ENCODE measurements around the gene AKAP12.
A peak's percentile ranks its signal among the peaks of the same experiment; 100 is the strongest.
"Not testable (repeated sequence)": the region's sequence is repeated elsewhere in the genome, so short reads cannot be mapped to it uniquely, and the experiment has no call there.

Gene AKAP12

DNA sequence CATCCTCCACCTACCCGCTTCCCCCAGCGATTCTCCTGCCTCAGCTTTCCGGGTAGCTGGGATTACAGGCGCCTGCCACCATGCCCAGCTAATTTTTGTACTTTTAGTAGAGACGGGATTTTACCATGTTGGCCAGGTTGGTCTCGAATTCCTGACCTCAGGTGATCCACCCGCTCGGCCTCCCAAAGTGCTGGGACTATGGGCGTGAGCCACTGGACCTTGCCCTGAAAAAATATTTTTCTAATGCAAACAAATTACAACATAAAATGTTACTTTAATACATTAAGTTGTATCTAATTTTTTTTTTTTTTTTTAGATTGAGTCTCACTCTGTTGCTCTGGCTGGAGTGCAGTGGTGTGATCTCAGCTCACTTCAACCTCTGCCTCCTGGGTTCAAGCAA lies 142.9 kb downstream of the AKAP12 start:
- ATAC-seq, result not testable (repeated sequence)

DNA sequence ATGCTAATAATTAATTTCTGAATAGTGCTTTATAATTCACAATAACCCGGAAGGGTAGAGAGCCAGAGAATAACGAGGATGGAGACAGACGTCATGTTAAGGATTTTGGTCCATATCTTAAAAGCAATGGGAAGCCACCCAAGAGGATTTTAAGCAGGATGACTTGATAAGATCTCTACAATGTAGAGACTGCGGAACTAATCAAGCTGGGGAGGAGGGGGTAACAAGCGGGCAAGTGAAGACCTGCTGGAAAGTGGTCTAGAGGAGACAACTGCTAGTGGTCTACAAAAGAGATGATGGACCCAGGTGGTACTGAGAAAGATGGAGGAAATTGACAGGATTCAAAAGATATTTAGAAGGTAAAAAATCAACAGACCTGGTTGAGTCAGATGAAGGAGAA lies 144.4 kb downstream of the AKAP12 start:
- no peak for ATAC-seq

DNA sequence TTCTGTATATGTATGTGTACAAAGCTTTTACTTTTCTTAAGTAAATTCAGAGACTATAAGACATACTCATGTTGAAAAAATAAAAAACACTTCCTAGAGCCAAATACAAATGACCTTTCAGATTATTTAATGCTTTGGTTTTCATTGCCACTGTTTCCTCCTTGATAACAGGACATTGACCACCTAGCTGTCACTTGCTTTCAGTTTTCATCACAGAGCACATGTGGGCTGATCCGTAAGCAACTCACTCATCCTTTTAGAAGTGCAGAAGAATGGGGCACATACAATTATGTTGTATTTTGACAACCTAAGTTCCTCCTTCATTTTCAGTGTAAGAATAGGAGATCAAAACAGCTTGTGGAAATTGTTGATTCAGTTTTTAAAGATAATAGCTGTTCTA lies 145.4 kb downstream of the AKAP12 start:
- ATAC-seq, result no peak

DNA sequence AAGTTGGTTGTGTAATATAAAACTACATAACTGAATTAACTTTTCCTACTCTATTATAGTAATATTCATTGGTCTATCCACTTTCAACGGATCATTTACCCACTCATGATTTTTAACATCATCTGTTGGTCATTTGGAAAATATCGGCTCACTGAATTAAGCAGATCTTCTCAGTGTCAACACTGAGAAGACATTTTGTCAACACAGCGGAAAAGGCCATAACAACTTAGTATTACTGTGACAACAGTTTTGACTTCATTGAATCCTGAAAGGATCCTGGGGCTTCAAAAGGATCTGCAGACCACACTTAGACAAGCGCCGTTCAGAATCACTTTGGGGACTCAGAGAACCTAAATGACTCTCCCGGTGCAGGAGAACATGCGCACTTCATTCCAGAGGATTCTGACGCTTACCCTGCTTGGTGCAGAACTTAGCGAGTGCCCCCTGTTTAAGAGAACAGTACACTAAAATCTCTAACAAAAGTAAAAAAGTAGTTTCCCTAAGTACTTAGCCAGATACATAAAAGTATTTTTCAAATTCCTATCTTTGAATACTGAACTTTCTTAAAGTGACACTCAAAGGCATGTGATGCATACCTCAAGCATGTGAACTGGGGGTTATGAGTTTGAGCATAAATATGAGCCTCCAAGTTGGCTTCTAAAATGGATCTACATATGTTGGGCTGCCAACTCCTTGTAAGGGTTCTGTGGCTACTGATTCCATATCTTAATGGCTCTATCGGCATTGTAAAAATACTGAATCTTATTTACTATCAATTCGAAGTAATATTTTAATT lies 147.6 kb downstream of the AKAP12 start:
- ATAC-seq, result no peak

DNA sequence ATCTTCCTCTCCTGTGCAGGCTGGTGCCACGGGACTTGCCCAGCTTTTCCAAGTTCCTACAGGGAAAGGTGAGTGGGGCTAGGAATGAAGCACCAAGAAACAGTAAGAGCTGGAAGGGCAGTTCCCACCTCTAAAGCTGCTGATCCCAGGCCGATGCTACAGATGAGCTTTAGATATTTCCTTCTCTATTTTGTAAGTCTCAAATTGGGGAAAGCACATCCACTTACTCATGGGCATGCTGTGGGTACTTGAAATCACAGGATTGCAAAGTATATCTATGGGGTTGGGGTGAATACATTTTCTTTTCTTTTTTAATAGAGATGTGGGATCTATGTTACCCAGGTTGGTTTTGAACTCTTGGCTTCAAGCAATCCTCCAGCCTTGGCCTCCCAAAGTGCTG lies 148.5 kb downstream of the AKAP12 start:
- no peak for ATAC-seq

DNA sequence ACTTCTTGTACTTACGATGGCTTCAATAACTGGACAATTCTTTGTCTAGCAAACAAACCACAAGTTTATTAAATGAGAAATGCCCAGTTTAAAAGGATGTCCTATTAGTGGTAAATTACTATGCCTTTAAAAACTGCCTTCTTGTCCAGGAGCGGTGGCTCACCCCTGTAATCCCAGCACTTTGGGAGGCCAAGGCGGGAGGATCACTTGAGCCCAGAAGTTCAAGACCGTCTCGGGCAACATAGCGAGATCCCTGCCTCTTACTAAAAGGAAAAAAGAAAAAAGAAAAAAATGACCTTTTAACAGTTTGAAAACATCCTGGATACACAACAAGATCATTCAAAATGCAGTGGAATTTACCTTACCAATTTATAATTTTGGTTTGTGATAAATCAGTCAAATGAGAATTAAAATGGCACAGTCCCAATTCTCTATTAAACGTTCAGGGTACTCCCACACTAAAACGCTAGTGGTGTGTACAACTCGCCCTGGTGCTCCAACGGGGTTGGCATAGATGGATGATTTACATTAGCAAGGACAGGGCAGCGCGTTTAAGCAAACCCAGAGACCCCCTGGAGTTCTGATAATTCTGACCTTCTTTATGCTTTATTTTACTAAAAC lies 149.3 kb downstream of the AKAP12 start:
- ATAC-seq, result no peak

DNA sequence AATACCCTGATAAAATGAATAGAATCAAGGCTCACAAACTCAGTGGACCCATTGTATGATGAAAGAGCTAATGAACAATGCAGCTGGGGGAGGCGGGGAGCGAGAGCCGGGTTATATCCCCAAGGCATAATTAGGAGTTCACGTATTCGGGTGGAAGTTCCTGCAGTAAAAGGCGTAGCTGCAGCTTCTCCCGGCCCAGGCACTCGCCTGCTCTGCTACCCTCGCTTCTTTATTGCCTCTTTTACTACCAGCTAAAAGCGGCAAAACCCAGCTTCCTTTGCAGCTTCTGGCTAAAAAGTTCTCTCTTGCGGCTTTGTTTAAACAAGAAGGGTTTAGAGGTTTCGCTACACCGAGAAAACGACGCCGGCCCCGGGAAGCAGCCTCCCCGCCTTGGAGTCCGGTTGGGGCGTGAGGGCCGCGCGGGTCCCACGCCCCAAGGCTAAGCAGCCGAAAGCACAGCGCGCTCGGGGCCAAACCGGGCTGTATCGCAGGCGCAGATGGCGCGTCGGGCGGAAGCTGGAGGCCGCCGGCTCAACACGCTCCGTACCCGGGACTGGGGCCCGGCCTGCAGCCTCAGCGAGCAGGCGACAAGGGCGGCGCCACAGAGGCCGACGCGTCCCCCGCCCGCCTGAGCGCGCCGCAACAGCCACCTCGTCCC lies 150.0 kb downstream of the AKAP12 start:
- ATAC-seq, result peak; percentile 69 to 74

DNA sequence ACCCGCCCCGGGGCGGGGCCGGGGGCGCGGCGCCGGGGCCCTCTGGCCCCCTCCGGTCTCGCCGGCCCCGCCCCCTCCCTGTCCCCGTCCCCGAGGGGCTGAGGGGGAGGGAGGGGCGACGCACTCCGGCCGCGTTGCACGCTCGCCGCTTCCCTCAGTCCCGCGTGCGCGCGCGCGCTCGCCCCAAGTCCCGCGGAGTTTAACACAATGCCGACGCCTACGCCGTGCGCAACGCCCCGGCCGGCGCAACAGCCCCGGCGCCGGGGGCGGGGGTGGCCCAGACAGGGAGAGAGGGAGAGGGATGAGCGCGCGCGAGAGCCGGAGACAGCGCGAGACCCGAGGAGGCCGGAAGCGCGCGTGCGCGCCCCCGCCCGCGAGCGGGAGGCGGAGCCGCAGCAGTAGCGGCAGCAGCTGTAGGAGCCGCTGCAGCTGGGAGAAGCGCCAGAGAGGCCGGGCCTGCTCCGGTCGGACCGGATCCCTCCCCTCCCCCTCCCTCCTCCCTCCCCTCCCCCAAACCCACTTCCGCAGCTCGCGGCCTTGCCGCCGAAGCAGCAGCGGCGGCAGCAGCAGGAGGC lies 150.6 kb downstream of the AKAP12 start:
- peak; percentile 83 to 86 for ATAC-seq

DNA sequence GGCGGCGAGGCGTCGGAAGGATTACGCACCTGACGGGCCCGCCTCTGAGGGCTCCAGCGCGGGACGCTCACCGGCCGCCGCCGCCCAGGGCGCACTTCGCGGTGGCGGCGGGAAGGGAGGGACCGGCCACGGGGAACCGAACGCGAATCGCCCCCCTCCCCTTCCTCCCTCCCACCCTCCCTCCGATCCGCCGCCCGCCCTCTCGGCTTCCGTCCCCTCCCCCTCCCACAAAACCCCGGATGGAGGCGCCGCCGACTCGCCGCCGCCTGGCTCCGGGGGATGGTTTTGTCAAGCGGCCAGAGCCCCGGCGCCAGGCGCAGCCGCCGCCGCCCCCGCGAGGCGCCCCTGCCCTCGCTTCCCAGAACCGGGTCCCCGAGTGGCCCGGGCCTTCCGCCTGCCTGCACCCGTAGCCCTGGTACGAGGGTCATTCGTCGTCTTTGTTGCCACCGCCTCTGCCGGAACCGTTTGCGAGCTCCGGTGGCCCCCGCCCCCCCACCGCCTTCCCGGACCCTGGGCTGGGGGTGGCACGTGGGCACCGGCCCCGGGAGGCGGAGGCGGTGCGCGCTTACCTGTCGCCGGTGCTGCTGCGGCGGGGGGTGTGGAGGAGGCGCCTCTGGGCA lies 151.2 kb downstream of the AKAP12 start:
- ATAC-seq, result peak; percentile 1 to 3

DNA sequence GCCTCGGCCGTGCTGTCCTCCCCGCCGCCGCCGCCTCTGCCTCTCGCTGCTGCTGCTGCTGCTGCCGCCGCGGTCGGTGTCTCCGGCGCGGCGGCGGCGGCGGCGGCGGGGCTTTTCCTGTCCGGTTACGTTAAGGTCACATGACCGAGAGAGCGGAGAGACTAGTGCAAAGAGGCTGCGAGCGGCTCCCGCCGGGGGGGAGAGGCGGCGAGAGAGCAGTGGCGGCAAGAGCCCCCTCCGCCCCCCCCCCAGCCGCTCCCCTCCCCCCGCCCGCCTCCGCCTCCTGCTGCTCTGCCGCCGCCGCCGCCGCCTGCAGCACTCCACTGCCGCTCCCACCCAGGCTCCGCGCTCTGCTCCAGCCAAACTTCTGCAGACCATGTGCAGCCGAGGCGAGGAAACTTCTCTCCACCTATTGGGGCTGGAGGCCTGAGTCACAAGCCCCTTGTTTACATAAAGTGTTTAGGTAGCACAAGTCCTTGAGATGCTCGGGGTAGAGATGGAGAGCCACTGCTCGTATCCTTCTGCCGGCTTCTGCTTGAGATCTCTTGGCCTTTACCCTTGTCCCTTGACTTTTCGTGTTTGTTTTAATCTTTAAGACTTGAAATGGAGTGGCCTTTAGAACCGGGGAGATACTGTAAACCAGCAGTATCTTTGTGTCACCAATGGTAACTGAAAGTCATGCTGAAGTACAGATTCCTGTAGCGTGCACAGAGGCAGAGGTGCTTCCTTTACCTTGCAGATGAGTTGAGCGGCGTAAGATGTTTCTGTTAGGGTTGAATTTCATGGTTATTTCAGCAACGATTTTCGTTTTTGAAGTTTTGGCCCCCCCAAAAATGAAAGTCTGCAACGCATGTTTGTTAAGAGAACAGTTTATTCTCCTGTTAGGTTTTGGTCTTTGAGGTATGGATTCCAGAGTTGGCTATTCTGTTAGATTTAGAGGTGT lies 152.0 kb downstream of the AKAP12 start, which contains the start of gene ZBTB2:
ZBTB2 (minus strand) TSS at position 89 of the 943 bp plus-strand sequence. CDS start 17,922 bp downstream, outside the sequence.
- ATAC-seq, result peak; percentile 2 to 9

DNA sequence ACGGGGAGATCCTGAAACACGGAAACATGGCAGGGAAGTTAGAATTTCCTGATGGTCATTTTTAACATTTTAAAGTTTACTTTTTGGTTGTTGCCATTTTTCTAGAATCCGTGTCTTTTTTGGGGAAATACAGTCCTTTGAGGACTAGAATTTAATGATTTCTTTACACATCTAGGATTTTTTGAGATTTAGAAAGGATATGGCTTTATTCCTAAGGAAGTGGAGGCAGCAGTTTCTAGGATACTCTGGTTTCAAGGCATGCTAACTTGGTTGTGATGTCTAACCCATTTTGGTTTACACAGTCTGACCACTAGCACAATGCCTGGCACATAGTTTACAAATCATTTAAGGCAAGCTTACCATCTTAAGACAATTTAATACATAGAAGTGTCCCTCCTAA lies 152.7 kb downstream of the AKAP12 start:
- no peak for ATAC-seq

DNA sequence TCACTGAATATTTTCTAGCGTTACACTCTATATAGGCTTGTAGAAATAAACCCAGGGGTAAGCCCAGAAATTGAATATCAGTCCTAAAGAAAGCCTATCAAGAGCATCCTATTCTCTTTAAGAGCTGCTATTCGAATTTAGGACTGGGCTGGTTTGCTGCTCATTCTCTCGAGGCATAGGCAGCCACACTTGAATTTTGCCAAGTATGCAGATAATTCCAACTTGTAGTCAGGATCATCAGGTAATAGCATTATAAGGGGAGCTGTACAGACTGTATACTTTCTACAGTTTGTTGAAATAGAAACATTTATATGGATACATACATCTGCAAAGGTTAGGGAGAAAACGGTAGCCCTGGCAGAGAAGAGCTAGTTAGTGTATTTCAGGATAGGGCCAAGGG lies 153.6 kb downstream of the AKAP12 start:
- ATAC-seq, result no peak

DNA sequence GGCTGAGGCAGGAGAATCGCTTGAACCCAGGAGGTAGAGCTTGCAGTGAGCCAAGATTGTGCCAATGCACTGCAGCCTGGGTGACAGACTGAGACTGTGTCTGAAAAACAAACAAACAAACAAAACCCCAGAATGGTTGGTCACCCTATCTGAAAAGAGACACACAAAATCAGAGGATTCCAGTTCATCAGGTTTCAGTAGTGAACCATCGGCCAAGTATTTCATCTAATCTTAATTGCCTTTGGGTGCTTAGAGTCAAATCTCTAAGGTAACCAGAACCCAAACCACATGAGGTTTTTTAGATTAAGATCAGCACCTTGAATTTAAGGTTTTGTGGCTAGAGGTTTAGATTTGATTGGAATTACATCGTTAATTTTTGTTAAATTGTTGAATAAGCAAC lies 159.9 kb downstream of the AKAP12 start:
- peak in 1 of 2 donors; percentile 36 for ATAC-seq

DNA sequence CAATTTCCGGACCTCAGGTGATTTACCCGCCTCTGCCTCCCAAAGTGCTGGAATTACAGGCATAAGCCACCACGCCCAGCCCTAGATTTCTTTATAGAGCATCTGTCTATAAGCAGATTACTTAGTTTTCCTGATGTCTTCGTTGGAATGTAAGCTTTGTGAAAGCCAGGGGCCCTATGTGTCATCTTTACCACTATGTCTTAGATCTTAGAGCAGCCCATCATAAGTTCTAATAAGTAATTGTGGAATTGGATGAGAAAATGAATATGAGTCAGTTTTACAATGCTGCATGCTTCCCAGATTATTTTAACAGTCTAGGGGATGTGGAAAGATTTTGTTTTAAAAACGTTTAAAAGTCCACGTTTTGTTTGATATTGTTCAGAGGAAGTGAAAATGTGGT lies 160.7 kb downstream of the AKAP12 start:
- no peak for ATAC-seq

DNA sequence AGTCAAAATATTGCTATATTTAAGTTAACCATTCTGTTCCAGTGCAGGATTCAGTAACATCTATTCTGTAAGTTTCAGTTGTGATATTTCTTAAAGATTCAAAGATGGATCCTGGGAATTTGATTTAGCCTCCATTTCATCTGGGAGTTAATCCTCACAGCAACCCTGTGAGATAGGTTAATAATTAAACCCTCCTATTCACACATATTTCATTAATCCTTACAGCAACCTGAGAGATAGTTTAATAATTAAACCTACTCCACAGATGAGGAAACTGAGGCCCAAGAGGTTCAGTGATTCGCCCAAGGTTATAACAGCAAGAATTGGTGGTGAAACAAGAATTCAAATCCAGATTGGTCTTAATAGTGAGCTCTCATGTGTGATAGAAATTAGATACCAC lies 162.5 kb downstream of the AKAP12 start:
- no peak for ATAC-seq

DNA sequence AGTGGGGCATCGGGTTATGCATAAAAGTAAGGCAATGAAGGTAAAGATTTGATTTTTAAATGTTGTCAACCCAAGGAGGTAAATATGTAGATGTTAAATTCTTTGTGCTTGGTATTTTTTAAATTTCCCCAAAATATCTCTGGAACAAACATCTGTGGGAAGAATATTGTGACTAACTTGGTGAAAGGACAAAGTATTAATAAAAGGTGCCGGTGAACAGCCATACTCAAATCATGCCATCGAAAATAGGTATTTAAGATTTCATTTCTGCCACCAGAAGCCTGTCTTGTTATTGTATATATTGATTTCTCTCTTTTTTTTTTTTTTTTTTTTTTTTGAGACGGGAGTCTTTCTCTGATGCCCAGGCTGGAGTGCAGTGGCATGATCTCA lies 164.1 kb downstream of the AKAP12 start:
- ATAC-seq, result no peak

Measured in activated CD4-positive, CD25-positive, alpha-beta regulatory T cell treated with anti-CD3 and anti-CD28 coated beads, Interleukin-2, amount 50 U/mL, for 24 hours (primary cell).